K562 treated with DMSO at 1 percent for 48 hours (cell line): Measurements from ENCODE around the gene IL1RAPL1. TPM values are rescaled to one million over a fixed set of nuclear protein-coding genes. Genes with fewer than 3 reads are reported as not detected.

ENCODE experiments used
- total RNA-seq: library from RNA; unstranded; fragments of 300-600 nt; gene quantifications from 2 replicates; pipeline ENCODE4 v1.2.3, GENCODE V29; 2022; ENCODE audit warnings: low replicate concordance; ENCODE audit errors: extremely low read depth

The IL1RAPL1 gene
- total RNA-seq: not detected in 2 replicates

DNA sequence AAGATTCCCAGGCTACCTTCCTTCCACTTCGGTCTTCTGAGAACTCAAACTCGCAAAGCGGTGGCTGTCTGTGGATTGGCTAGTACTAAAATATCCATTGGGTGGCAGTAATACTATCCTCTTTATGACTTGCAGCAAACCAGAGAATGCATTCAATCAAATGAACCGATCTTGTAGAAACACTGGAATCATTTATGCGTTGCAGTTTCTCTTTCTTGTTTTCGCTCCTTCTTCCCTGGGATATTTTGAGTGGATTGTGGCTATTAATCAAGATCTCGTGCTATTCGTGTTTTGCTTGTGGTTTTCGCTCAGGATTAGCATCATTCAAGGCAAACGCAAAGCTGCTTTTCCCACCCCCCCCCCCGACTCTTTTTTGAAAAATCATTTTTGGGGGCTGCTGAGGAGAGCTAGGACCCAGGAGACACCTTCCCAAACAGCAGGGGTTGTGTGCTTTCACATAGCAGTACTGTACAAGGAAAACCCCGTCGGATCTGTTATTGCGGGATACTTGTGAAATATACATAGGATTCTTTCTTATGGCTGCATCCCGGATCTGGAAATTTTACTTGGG lies at the start of gene IL1RAPL1:
Gene IL1RAPL1 (plus strand): TSS at position 466 of the 571 bp plus-strand sequence.

